Astrocyte (in vitro differentiated cells and primary cell): ENCODE measurements around the gene KDM2B. TPM values are rescaled to one million over a fixed set of nuclear protein-coding genes. Genes with fewer than 3 reads are reported as not detected.
"Not testable (repeated sequence)": the region's sequence is repeated elsewhere in the genome, so short reads cannot be mapped to it uniquely, and the experiment has no call there.

Experiments used
- DNase-seq: peaks from one replicate; pipeline ENCODE4 v3.0.0-alpha.2; 2010; ENCODE audit warnings: low read depth
- FAIRE-seq: peaks from 2 replicates; lab custom pipeline; 2011; peaks lifted over from hg19 to GRCh38; lab: Jason Lieb, UNC
- H2AFZ ChIP-seq: 2 replicates; pipeline ENCODE4 v1.6.0; 2012; ENCODE audit warnings: low read depth, low read length, inconsistent platforms
- H3K27ac ChIP-seq: 2 replicates; pipeline ENCODE4 v1.5.1; 2011; ENCODE audit warnings: low read depth, low read length, inconsistent platforms
- H3K27me3 ChIP-seq: 2 replicates; pipeline ENCODE4 v1.6.0; 2011; ENCODE audit warnings: low read length, inconsistent platforms; ENCODE audit not compliant: insufficient read depth
- H3K36me3 ChIP-seq: 2 replicates; pipeline ENCODE4 v1.5.1; 2011; ENCODE audit warnings: low read length, inconsistent platforms; ENCODE audit not compliant: insufficient read depth
- H3K4me1 ChIP-seq: 2 replicates; pipeline ENCODE4 v1.5.1; 2011; ENCODE audit warnings: low read length, inconsistent platforms; ENCODE audit not compliant: insufficient read depth
- H3K4me2 ChIP-seq: 2 replicates; pipeline ENCODE4 v1.6.0; 2012; ENCODE audit warnings: low read length, inconsistent platforms
- H3K4me3 ChIP-seq: 2 replicates; pipeline ENCODE4 v1.5.1; 2011; ENCODE audit warnings: low read depth, mild to moderate bottlenecking, low read length, inconsistent platforms; ENCODE audit not compliant: insufficient read depth
- H3K79me2 ChIP-seq: 2 replicates; pipeline ENCODE4 v1.6.0; 2012; ENCODE audit warnings: mild to moderate bottlenecking, low read length, inconsistent platforms; ENCODE audit not compliant: insufficient read depth
- H3K9ac ChIP-seq: 2 replicates; pipeline ENCODE4 v1.6.0; 2012; ENCODE audit warnings: mild to moderate bottlenecking, low read length, inconsistent platforms
- H3K9me3 ChIP-seq: 2 replicates; pipeline ENCODE4 v1.5.1; 2012; ENCODE audit warnings: low read depth, mild to moderate bottlenecking, low read length, inconsistent platforms; ENCODE audit not compliant: insufficient read depth
- H4K20me1 ChIP-seq: 2 replicates; pipeline ENCODE4 v1.6.0; 2012; ENCODE audit warnings: low read length, inconsistent platforms; ENCODE audit not compliant: insufficient read depth
- H3K27ac Mint-ChIP-seq: one replicate; pipeline ENCODE4 v1.8.0; 2021; ENCODE audit warnings: mild to moderate bottlenecking, mixed read lengths; ENCODE audit not compliant: unreplicated experiment
- H3K27me3 Mint-ChIP-seq: one replicate; pipeline ENCODE4 v1.8.0; 2021; ENCODE audit warnings: low read depth, mixed read lengths; ENCODE audit not compliant: unreplicated experiment
- H3K36me3 Mint-ChIP-seq: one replicate; pipeline ENCODE4 v1.8.0; 2021; ENCODE audit warnings: low read depth, mixed read lengths; ENCODE audit not compliant: unreplicated experiment
- H3K4me1 Mint-ChIP-seq: one replicate; pipeline ENCODE4 v1.8.0; 2021; ENCODE audit warnings: low read depth, mixed read lengths; ENCODE audit not compliant: unreplicated experiment
- H3K4me3 Mint-ChIP-seq: one replicate; pipeline ENCODE4 v1.8.0; 2021; ENCODE audit warnings: mild to moderate bottlenecking, moderate library complexity, mixed read lengths; ENCODE audit not compliant: unreplicated experiment
- H3K9me3 Mint-ChIP-seq: one replicate; pipeline ENCODE4 v1.8.0; 2021; ENCODE audit warnings: mild to moderate bottlenecking, mixed read lengths; ENCODE audit not compliant: unreplicated experiment
- EZH2 ChIP-seq: IDR thresholded peaks from 2 replicates; pipeline ENCODE4 v1.6.1; 2012; ENCODE audit warnings: mild to moderate bottlenecking, low read length, inconsistent platforms; ENCODE audit not compliant: insufficient read depth
- total RNA-seq: library from RNA; stranded (reverse); gene quantifications from 2 replicates; pipeline ENCODE4 v1.2.1, GENCODE V29; 2021
- TF ChIP-seq, protein P1 (sequence below): IDR thresholded peaks from 2 replicates; pipeline ENCODE4 v1.5.1; 2011; ENCODE audit warnings: low read depth, mild to moderate bottlenecking, inconsistent platforms, low read length, moderate library complexity; ENCODE audit not compliant: insufficient read depth

Gene KDM2B
- total RNA-seq, 1 donor from 2014 or later = 23.4 TPM

DNA sequence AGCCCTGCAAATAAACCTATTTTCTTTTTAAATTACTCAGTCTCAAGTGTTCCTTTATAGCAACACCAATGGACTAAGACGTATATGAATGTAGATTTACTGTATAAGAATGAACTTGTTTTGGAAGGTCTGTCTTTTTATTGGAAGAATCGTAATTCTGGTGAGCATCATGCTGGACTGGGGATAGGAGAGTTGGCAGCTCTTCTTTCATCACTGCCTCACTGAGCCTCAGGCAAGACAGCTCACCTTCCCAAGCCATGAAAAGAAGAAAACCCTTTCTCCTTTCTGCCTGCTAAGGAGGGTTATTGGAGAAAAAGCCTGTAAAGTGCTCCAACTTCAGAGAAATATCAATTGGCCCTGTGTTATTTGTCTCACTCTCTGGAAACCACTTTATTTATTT is 190.0 kb downstream of the KDM2B start:
- H3K9me3 Mint-ChIP-seq = no peaks in the 10 kb centered on the region
- Histone ChIP-seq H2AFZ (no peak overlapping the region), H3K9ac (no peak overlapping the region), H3K4me3 (no peak overlapping the region), H3K9me3 (no peaks in the 10 kb centered on the region), H3K4me1 (peaks cover 6% of the 10 kb centered on the region), H3K27ac (no peak overlapping the region), H3K4me2 (no peak overlapping the region), H3K27me3 (no peaks in the 10 kb centered on the region), H3K36me3 (no peaks in the 10 kb centered on the region), H4K20me1 (no peaks in the 10 kb centered on the region), H3K79me2 (no peaks in the 10 kb centered on the region)
- H3K27ac Mint-ChIP-seq = no peak overlapping the region
- no peak for FAIRE-seq
- H3K4me1 Mint-ChIP-seq = peaks cover 8% of the 10 kb centered on the region
- TF ChIP-seq, protein P1, sequence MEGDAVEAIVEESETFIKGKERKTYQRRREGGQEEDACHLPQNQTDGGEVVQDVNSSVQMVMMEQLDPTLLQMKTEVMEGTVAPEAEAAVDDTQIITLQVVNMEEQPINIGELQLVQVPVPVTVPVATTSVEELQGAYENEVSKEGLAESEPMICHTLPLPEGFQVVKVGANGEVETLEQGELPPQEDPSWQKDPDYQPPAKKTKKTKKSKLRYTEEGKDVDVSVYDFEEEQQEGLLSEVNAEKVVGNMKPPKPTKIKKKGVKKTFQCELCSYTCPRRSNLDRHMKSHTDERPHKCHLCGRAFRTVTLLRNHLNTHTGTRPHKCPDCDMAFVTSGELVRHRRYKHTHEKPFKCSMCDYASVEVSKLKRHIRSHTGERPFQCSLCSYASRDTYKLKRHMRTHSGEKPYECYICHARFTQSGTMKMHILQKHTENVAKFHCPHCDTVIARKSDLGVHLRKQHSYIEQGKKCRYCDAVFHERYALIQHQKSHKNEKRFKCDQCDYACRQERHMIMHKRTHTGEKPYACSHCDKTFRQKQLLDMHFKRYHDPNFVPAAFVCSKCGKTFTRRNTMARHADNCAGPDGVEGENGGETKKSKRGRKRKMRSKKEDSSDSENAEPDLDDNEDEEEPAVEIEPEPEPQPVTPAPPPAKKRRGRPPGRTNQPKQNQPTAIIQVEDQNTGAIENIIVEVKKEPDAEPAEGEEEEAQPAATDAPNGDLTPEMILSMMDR = no peak
- no peak for TF ChIP-seq EZH2
- H3K4me3 Mint-ChIP-seq = no peak overlapping the region
- H3K27me3 Mint-ChIP-seq = no peaks in the 10 kb centered on the region
- no peak for DNase-seq
- peaks cover 2% of the 10 kb centered on the region for H3K36me3 Mint-ChIP-seq

DNA sequence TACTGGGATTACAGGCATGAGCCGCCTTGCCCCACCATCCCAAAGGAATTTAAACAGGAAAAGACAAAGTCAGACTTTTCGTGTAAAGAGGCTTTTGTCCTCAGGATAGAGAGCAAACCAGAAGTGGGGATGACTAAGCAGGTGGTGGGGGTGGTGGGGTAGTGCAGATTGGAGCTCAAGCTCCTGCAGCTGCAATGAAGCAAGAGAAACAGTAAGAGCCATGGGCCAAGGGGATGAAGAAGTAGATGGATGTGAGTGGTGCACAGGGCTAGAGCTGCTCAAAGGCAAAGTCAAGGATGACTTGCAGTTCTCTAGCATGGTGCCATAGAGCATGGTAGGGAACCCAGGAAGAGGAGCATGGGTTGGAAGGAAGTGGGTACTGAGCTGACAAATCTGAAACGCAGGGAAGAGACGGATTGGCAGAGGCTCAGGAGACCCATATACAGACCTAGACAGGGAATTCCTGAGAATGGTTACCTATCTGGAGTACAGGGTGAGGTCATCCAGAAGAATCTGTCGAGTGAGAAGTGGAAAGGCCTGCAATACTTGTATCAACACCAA is 192.3 kb downstream of the KDM2B start:
- Histone ChIP-seq H3K27ac (no peak overlapping the region), H2AFZ (peak overlapping the region; percentile 59), H3K9ac (no peak overlapping the region), H3K36me3 (no peaks in the 10 kb centered on the region), H3K79me2 (no peaks in the 10 kb centered on the region), H3K4me2 (peak overlapping the region; percentile 54), H3K9me3 (no peaks in the 10 kb centered on the region), H3K27me3 (no peaks in the 10 kb centered on the region), H3K4me3 (no peak overlapping the region), H4K20me1 (no peaks in the 10 kb centered on the region), H3K4me1 (peaks cover 6% of the 10 kb centered on the region)
- TF ChIP-seq EZH2 = no peak
- TF ChIP-seq, protein P1 = no peak
- DNase-seq = peak; percentile 77
- no peaks in the 10 kb centered on the region for H3K9me3 Mint-ChIP-seq
- H3K27ac Mint-ChIP-seq = no peak overlapping the region
- H3K4me1 Mint-ChIP-seq = peaks cover 8% of the 10 kb centered on the region
- peaks cover 2% of the 10 kb centered on the region for H3K36me3 Mint-ChIP-seq
- no peak overlapping the region for H3K4me3 Mint-ChIP-seq
- H3K27me3 Mint-ChIP-seq = no peaks in the 10 kb centered on the region
- FAIRE-seq = no peak

DNA sequence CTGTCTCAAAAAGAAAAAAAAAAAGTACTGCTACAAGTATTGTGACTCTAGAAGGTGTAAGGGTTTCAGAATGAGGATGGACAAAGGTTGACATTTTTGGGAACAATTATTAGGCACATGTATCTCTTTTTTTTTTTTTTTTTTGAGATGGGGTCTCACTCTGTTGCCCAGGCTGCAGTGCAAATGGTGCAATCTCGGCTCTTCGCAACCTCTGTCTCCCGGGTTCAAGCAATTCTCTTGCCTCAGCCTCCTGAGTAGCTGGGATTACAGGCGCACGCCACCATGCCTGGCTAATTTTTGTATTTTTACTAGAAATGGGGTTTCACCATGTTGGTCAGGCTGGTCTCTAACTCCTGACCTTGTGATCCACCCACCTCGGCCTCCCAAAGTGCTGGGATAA is 195.9 kb downstream of the KDM2B start:
- not testable (repeated sequence) for FAIRE-seq, H3K79me2 ChIP-seq, H3K9ac ChIP-seq

More for the DNA sequence above, 195.9 kb downstream of the KDM2B start:
- not testable (repeated sequence) for H3K36me3 Mint-ChIP-seq, H3K9me3 ChIP-seq, H2AFZ ChIP-seq, H3K36me3 ChIP-seq, H3K27me3 Mint-ChIP-seq, H3K4me2 ChIP-seq, H3K9me3 Mint-ChIP-seq, DNase-seq, H3K27me3 ChIP-seq, H3K27ac ChIP-seq, H3K4me1 ChIP-seq, H3K27ac Mint-ChIP-seq, H4K20me1 ChIP-seq, H3K4me1 Mint-ChIP-seq, H3K4me3 Mint-ChIP-seq, H3K4me3 ChIP-seq
